Parietal lobe (tissue), 2 donors: ENCODE data around the gene TMEM198. TPM values are rescaled to one million over a fixed set of nuclear protein-coding genes. Genes with fewer than 3 reads are reported as not detected.

ENCODE experiments used
- small RNA-seq: library from RNA; depleted of rRNA; stranded (forward); fragments of <200 nt; gene quantifications from one replicate; pipeline ENCODE3, GENCODE V24; 2014; ENCODE audit warnings: low replicate concordance
- total RNA-seq: library from RNA; depleted of rRNA; stranded (reverse); fragments of >200 nt; gene quantifications from one replicate; pipeline ENCODE4 v1.2.3, GENCODE V29; 2014

TMEM198 gene
- 15.7 TPM for total RNA-seq

DNA sequence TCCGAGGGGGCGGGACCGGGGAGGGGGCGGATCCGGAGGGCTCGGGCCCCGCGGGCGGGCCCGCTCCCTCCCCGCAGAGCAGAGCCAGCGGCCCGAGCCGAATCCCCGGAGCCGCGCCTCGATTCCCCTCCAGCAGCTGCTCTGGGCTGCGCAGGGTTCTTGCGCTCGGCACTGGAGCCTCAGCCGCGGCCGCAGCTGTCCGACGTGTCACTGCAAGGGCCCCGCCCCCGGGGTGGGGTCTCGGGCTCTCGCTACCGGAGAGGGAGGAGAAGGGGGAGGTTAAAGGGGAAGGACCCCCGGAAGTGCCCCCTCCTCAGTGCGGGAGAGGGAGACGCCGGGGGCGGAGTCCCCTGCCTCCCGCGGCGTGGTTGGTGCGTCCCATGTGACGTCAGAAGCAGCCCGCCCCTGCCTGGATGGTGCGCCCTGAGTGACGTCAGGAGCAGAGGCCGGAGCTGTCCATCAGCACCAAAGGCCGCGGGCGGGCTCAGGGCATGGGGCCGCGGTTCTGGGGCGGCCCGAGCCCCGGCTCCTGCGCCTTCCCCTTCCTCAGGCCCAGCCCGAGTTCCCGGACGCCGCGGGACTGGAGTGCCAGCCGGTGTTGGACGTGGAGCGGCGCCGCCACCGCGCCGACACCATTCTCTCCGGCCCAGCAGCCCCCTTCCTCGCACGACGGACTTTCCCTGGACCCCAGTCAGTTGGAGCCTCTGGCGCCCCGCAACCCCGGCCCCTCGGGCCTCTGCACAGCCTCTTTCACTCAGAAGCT, at the start of gene TMEM198, which contains the start of gene CHPF:
Gene TMEM198 (plus strand): TSS at position 433 of the 763 bp plus-strand sequence. CDS start 700 bp downstream, outside the sequence.
Gene CHPF (minus strand): TSS at position 214 of the 763 bp plus-strand sequence. CDS start 271 bp downstream, outside the sequence.

DNA sequence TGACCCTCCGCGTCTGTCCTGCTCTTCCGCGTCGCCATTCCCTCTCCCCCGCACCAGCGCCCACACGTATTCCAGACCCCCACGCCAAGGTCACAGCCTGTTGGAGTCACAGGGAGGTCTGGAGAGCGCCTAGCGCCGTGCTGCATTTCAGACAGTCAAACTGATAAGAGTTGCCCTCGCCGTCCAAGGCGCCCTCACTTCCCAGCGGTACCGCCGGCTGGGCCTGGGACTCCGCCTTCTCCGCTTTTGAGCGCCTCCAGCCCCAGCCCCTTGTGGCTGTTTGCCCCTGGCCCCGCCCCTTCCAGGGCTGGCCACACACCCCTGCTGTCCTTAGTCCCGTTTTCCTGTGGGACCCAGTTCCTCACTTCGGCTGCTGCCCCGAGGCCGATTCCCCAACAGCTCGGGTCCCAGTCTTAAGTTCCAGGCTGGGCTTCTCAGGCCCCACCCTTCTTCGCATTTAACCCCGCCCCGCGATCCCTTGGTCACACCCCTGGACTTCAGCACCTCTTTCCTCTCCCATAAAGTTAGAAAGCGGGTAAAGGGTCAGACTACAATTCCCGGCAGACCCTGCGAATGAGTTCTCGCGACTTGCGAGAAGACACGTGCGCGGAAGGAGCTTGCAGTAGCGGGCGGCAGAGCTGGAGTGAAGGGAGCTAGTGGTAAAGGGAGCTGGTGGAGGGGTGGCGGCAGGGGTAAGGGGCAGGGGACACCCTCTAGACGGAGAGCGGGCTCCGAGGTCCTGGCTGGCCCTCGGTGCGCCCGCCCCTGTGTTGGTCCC, 45.4 kb upstream of the TMEM198 start, which contains the start of gene GMPPA:
Gene GMPPA (plus strand): TSS at position 612 of the 778 bp plus-strand sequence. CDS start 1,085 bp downstream, outside the sequence.

GRCh38 chr2:219514196-219514761, 29.5 kb upstream of the TMEM198 start, which contains the start of gene ASIC4:
Gene ASIC4 (plus strand): TSS chr2:219514482. CDS start chr2:219514725, 243 bp downstream.

DNA sequence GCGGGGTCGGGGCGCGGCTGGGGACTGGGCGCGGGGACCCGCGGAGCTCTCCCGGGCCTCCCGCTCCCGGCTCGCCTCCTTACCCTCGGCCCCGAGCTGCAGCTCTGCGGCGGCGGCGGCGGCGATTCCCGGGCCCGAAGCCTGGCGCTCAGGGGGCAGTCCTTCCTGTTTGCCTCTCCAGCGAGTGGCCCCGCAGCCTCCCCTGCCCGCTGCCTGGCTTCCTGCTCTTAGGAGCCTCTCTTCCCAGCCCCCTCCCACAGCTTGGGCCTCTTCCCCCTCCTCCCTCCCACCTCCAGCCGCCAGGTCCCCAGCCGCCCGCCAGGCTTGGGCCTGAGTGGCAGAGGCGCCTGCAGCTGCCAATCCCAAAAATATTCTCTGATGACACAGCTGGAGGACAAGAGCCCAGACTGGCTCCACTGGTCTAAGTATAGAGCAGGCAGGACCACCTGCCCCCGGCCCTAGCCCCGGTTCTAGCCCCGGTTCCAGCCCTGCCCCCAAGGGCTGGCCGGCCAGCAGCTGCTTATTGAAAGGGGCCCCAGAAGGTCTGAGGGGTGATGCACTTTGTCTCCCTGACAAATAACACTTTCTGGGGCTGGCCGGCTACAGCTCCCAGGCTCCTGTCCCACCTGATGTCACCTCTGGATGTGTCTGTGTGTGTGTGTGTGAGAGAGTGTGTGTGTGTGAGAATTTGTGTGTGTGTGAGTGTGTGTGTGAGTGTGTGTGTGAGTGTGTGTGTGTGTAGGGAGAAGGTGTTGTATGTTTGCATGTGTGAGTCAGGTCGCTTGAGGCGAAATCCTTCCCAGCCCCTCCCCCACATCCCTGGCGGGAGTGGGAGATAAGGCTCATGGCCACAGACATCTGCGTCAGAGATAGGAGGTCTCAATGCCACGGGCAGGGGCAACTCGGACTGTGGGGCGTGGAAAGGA, 27.7 kb downstream of the TMEM198 start, which contains the start of gene OBSL1:
Gene OBSL1 (minus strand): TSS at position 229 of the 926 bp plus-strand sequence. CDS start 307 bp downstream, outside the sequence.

DNA sequence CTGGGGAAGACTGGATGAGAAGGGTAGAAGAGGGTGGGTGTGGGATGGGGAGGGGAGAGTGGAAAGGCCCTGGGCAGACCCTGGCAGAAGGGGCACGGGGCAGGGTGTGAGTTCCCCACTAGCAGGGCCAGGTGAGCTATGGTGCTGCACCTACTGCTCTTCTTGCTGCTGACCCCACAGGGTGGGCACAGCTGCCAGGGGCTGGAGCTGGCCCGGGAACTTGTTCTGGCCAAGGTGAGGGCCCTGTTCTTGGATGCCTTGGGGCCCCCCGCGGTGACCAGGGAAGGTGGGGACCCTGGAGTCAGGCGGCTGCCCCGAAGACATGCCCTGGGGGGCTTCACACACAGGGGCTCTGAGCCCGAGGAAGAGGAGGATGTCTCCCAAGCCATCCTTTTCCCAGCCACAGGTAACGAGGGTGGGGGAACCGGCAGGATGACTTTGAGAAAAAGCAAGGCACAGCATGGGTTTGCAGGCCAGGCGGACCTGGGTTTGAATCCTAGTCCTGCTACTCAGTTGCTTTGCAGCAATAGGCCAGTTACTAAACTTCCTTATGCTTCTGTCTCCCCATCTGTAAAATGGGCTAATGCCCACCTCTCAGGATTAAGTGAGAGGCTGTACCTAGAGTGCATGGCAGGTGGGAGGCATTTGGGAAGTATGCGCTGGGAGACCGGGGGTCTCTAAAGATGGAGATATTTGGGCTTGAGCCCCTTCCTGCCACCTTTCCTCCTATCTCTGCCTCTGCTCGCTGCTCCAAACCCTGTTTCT, 28.6 kb downstream of the TMEM198 start, which contains the start of gene INHA:
Gene INHA (plus strand): TSS at position 74 of the 765 bp plus-strand sequence. CDS start 65 bp downstream, at position 139.

DNA sequence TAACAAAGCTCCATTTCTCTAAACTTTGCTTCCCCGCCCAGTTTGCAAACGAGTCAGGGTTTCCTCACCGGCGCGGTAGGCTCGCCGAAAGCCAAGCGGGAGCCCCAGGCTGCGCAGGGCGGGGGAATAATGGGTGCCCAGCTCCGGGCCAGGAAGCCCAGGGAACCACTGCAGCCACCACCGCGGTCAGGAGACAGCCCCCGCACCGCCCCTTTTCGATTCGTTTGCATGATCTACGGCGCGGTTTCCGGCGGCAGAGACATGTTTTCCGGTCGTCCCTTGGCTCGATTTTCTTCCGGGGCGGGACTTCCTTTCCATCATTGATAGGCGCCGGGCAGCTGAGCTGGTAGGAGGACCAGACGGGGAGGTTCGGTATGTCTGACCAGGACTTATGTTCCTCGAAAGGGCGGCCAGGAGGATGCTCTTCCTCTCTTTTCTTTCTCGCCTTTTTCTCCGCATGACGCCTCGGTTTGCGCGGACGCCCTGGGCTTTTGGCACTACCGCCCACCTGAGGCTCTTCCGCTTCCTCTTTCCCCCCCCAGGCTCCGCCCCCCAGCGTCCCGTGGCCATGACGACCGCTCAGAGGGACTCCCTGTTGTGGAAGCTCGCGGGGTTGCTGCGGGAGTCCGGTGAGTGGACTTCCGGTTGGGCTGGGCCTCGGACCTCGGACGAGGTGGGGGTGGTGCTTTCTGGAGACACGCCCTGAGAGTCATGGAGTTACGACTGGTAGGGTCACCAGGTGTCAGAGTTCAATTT, 53.9 kb downstream of the TMEM198 start, which contains the start of gene STK11IP:
Gene STK11IP (plus strand): TSS at position 306 of the 756 bp plus-strand sequence. CDS start 263 bp downstream, at position 569.

Small RNA genes within 50 kb of the gene (small RNA-seq; reads per million reads assigned to genes)
- gene MIR3132 (not detected), gene RN7SKP213 (not detected)

Other genes with a start within 250 kb of the TMEM198 start
- gene PTPRN, start 234.6 kb upstream of the TMEM198 start, total RNA-seq, result 30.7 TPM
- not detected for gene RESP18, start 211.3 kb upstream of the TMEM198 start, total RNA-seq
- gene DNPEP, start 156.1 kb upstream of the TMEM198 start, total RNA-seq, result 17.2 TPM
- not detected for gene DES, start 125.7 kb upstream of the TMEM198 start, total RNA-seq
- gene SPEG, start 109.2 kb upstream of the TMEM198 start, total RNA-seq, result 24.7 TPM
- 11.3 TPM for gene GMPPA, start 45.1 kb upstream of the TMEM198 start, total RNA-seq
- 4.1 TPM for gene ASIC4, start 29.5 kb upstream of the TMEM198 start, total RNA-seq
- 32.2 TPM for gene CHPF, start 219 bp upstream of the TMEM198 start, total RNA-seq
- 79.5 TPM for gene OBSL1, start 27.5 kb downstream of the TMEM198 start, total RNA-seq
- not detected for gene INHA, start 28.3 kb downstream of the TMEM198 start, total RNA-seq
- gene STK11IP, start 53.8 kb downstream of the TMEM198 start, total RNA-seq, result 24.4 TPM
- 34.4 TPM for gene SLC4A3, start 83.6 kb downstream of the TMEM198 start, total RNA-seq